Natural killer cell (primary cell): Measurements from ENCODE around the gene FBXO44. TPM values are rescaled to one million over a fixed set of nuclear protein-coding genes. Genes with fewer than 3 reads are reported as not detected.

Source experiments
- ATAC-seq, 3 donors: fragments of 150-1000 bp in 2 of 3; fragments of 200-7000 bp in 1 of 3; cut with Tn5 transposase; 1 replicate in 1 of 3; 2 replicates in 2 of 3; pipeline ENCODE4 v1.10.0; 2021; ENCODE audit warnings: mild to moderate bottlenecking in 2 of 3, moderate library complexity in 2 of 3
- DNase-seq, 2 donors: peaks; one replicate each; pipeline versions ENCODE4 v3.0.0 to v3.0.0-alpha.2; 2013 to 2021; ENCODE audit warnings: mixed read lengths in 1 of 2
- H3K27ac ChIP-seq: one replicate; pipeline ENCODE4 v1.5.1; 2013; ENCODE audit warnings: mild to moderate bottlenecking, low read length
- H3K27me3 ChIP-seq: one replicate; pipeline ENCODE4 v1.6.1; 2013; ENCODE audit warnings: low read length; ENCODE audit not compliant: control insufficient read depth, insufficient read depth
- H3K36me3 ChIP-seq: one replicate; pipeline ENCODE4 v1.6.1; 2013; ENCODE audit warnings: low read length; ENCODE audit not compliant: control insufficient read depth, insufficient read depth
- H3K4me1 ChIP-seq: one replicate; pipeline ENCODE4 v1.6.1; 2013; ENCODE audit warnings: low read length; ENCODE audit not compliant: control insufficient read depth, insufficient read depth
- H3K4me3 ChIP-seq: one replicate; pipeline ENCODE4 v1.5.1; 2013; ENCODE audit warnings: low read length
- H3K9me3 ChIP-seq: one replicate; pipeline ENCODE4 v1.6.1; 2013; ENCODE audit warnings: low read length; ENCODE audit not compliant: control insufficient read depth, insufficient read depth
- H3K27ac Mint-ChIP-seq, 2 donors: one replicate each; pipeline ENCODE4 v1.8.0; 2022; ENCODE audit warnings: mild to moderate bottlenecking in 2 of 2, mixed read lengths in 2 of 2, moderate library complexity in 1 of 2
- H3K27me3 Mint-ChIP-seq, 2 donors: one replicate each; pipeline ENCODE4 v1.8.0; 2022; ENCODE audit warnings: low read depth in 2 of 2, mixed read lengths in 2 of 2
- H3K36me3 Mint-ChIP-seq: one replicate; pipeline ENCODE4 v1.8.0; 2022; ENCODE audit warnings: mixed read lengths
- H3K4me1 Mint-ChIP-seq, 2 donors: one replicate each; pipeline ENCODE4 v1.8.0; 2022; ENCODE audit warnings: mixed read lengths in 2 of 2
- H3K4me3 Mint-ChIP-seq: one replicate; pipeline ENCODE4 v1.8.0; 2022; ENCODE audit warnings: mild to moderate bottlenecking, moderate library complexity, mixed read lengths
- H3K9me3 Mint-ChIP-seq, 2 donors: one replicate each; pipeline ENCODE4 v1.8.0; 2022; ENCODE audit warnings: mixed read lengths in 2 of 2
- CTCF ChIP-seq: fragments of 200-600 bp; IDR thresholded peaks from one replicate; pipeline ENCODE4 v1.8.0; 2022; ENCODE audit warnings: antibody characterized with exemption
- WGBS: methylation state at CpG from one replicate; pipeline ENCODE4 v1.1.7; 2013; ENCODE audit warnings: missing lambda C conversion rate; ENCODE audit not compliant: insufficient coverage; 5-methylcytosine and 5-hydroxymethylcytosine counted together
- intact Hi-C: fragments of 100-400 bp; cut with micrococcal nuclease; formaldehyde crosslinking; loops from one replicate; pipeline ENCODE4 v1.14.2; 2022
- total RNA-seq, 4 donors: library from RNA; stranded (reverse); fragments of 120-200 nt in 1 of 4; gene quantifications; one replicate each; pipeline versions ENCODE4 v1.2.3 to v1.2.4, GENCODE V29; 2013 to 2022

Gene FBXO44
- total RNA-seq, 3 donors from 2014 or later (not counting 1 experiment from before 2014, with no cell fraction given): 57.6 to 79.1 (median 69.8) TPM

- Histone ChIP-seq H3K9me3 (no peaks in the 10 kb centered on the region), H3K27ac (no peak overlapping the region), H3K4me3 (no peak overlapping the region), H3K4me1 (no peaks in the 10 kb centered on the region), H3K36me3 (no peaks in the 10 kb centered on the region), H3K27me3 (peaks cover 9% of the 10 kb centered on the region)
- H3K27ac Mint-ChIP-seq: no peak overlapping the region
- H3K27me3 Mint-ChIP-seq: no peaks in the 10 kb centered on the region
- WGBS: 77% methylated on average over 11 of the region's 11 CpGs
- TF ChIP-seq CTCF: no peak
- H3K9me3 Mint-ChIP-seq: no peaks in the 10 kb centered on the region
- peaks cover 0 to 14% of the 10 kb centered on the region in 2 donors for H3K4me1 Mint-ChIP-seq
- no peak for ATAC-seq
- no peak for DNase-seq
- H3K4me3 Mint-ChIP-seq: no peak overlapping the region
- no peaks in the 10 kb centered on the region for H3K36me3 Mint-ChIP-seq
- intact Hi-C loops: no loop called here
Observed at GRCh38 chr1:11704194-11704529, 49.5 kb downstream of the FBXO44 start.

- Histone ChIP-seq H3K27ac (no peak overlapping the region), H3K27me3 (peaks cover 9% of the 10 kb centered on the region), H3K4me1 (no peaks in the 10 kb centered on the region), H3K9me3 (no peaks in the 10 kb centered on the region), H3K36me3 (no peaks in the 10 kb centered on the region), H3K4me3 (no peak overlapping the region)
- no peak for DNase-seq
- no peak overlapping the region for H3K4me3 Mint-ChIP-seq
- H3K27ac Mint-ChIP-seq: no peak overlapping the region
- H3K4me1 Mint-ChIP-seq: peaks cover 0 to 14% of the 10 kb centered on the region in 2 donors
- no peaks in the 10 kb centered on the region for H3K27me3 Mint-ChIP-seq
- no peaks in the 10 kb centered on the region for H3K36me3 Mint-ChIP-seq
- WGBS: 72% methylated on average over 22 of the region's 22 CpGs
- intact Hi-C loops: no loop called here
- H3K9me3 Mint-ChIP-seq: no peaks in the 10 kb centered on the region
- no peak for ATAC-seq
- TF ChIP-seq CTCF: no peak
Observed at GRCh38 chr1:11704691-11705475, 50.2 kb downstream of the FBXO44 start.

DNA sequence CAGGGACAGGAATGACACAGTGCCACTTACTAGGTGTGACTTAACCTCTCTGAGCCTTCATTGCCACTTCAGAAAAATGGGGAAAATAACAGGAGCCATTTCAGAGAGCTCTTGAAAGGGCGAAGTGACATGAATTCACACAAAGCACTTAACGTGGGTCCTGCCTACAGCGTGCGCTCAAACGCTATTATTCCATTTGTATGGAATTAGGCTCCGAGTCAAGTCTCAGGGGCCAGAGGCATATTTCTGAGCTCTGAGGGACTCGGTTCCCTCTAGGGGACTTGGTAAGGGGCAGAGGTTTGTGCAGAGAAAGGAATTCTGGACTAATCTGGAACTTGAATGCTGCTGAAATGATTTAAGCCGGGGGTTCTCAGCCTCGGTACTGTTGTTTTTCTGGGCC lies 50.9 kb downstream of the FBXO44 start:
- Mint-ChIP-seq H3K4me3 (no peak overlapping the region), H3K36me3 (no peaks in the 10 kb centered on the region), H3K27me3 (no peaks in the 10 kb centered on the region), H3K27ac (no peak overlapping the region), H3K9me3 (no peaks in the 10 kb centered on the region), H3K4me1 (peaks cover 0 to 14% of the 10 kb centered on the region in 2 donors)
- Histone ChIP-seq H3K4me3 (no peak overlapping the region), H3K27me3 (peaks cover 9% of the 10 kb centered on the region), H3K4me1 (no peaks in the 10 kb centered on the region), H3K27ac (no peak overlapping the region), H3K9me3 (no peaks in the 10 kb centered on the region), H3K36me3 (no peaks in the 10 kb centered on the region)
- DNase-seq (no peak), ATAC-seq (no peak)
- 93% methylated on average over 9 of the region's 9 CpGs for WGBS
- no peak for TF ChIP-seq CTCF
- intact Hi-C loops: no loop called here

DNA sequence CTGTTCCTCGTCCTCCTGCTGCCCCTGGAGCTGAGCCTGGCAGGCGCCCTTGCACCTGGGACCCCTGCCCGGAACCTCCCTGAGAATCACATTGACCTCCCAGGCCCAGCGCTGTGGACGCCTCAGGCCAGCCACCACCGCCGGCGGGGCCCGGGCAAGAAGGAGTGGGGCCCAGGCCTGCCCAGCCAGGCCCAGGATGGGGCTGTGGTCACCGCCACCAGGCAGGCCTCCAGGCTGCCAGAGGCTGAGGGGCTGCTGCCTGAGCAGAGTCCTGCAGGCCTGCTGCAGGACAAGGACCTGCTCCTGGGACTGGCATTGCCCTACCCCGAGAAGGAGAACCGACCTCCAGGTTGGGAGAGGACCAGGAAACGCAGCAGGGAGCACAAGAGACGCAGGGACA lies 51.6 kb downstream of the FBXO44 start:
- no peak overlapping the region for H3K27ac Mint-ChIP-seq
- no peak for ATAC-seq
- Histone ChIP-seq H3K4me1 (no peaks in the 10 kb centered on the region), H3K9me3 (no peaks in the 10 kb centered on the region), H3K36me3 (no peaks in the 10 kb centered on the region), H3K27ac (no peak overlapping the region), H3K4me3 (no peak overlapping the region), H3K27me3 (peaks cover 6% of the 10 kb centered on the region)
- H3K4me1 Mint-ChIP-seq: peaks cover 0 to 14% of the 10 kb centered on the region in 2 donors
- no peak overlapping the region for H3K4me3 Mint-ChIP-seq
- intact Hi-C loops: no loop called here
- no peaks in the 10 kb centered on the region for H3K9me3 Mint-ChIP-seq
- no peaks in the 10 kb centered on the region for H3K27me3 Mint-ChIP-seq
- no peak for DNase-seq
- TF ChIP-seq CTCF: no peak
- 92% methylated on average over 14 of the region's 14 CpGs for WGBS
- no peaks in the 10 kb centered on the region for H3K36me3 Mint-ChIP-seq
